Lower lobe of right lung (tissue), 2 donors: ENCODE data around the gene OSBPL7. TPM values are rescaled to one million over a fixed set of nuclear protein-coding genes. Genes with fewer than 3 reads are reported as not detected.

Source experiments
- ATAC-seq, 2 donors: fragments of 200-7000 bp; cut with Tn5 transposase; one replicate each; pipeline ENCODE4 v1.9.1; 2020 to 2022; ENCODE audit warnings: mild to moderate bottlenecking in 2 of 2, moderate library complexity in 2 of 2
- DNase-seq: peaks from one replicate; pipeline ENCODE4 v3.0.0-alpha.2; 2020
- H3K27ac ChIP-seq: fragments of 200-600 bp; one replicate; pipeline ENCODE4 v1.8.0; 2022
- H3K27me3 ChIP-seq: fragments of 200-600 bp; one replicate; pipeline ENCODE4 v1.8.0; 2022; ENCODE audit warnings: low read depth
- H3K36me3 ChIP-seq: fragments of 200-600 bp; one replicate; pipeline ENCODE4 v1.8.0; 2022; ENCODE audit warnings: mild to moderate bottlenecking
- H3K4me1 ChIP-seq: fragments of 200-600 bp; one replicate; pipeline ENCODE4 v1.8.0; 2022
- H3K4me3 ChIP-seq: fragments of 200-600 bp; one replicate; pipeline ENCODE4 v1.8.0; 2022; ENCODE audit warnings: mild to moderate bottlenecking
- H3K9me3 ChIP-seq: fragments of 200-600 bp; one replicate; pipeline ENCODE4 v1.8.0; 2022
- intact Hi-C: fragments of 100-400 bp; cut with DNase I; formaldehyde crosslinking; loops from one replicate; pipeline ENCODE4 v1.11.0; 2022
- total RNA-seq: library from RNA; stranded (reverse); fragmentation: NEBNext Ultra II Directional; extraction: Animal tissue kit (Norgen Biotek cat#: 25700); gene quantifications from one replicate; pipeline ENCODE4 v1.2.1, GENCODE V29; 2021
- TF ChIP-seq, protein P1 (sequence below): fragments of 200-600 bp; IDR thresholded peaks from one replicate; pipeline ENCODE4 v1.8.0; 2022; ENCODE audit warnings: antibody characterized with exemption, mild to moderate bottlenecking
- donor health status: DM: no; HTN: yes; CAD: no; lungs with severe emphysema.

The OSBPL7 gene
- total RNA-seq, 1 donor from 2014 or later, result 15.0 TPM

GRCh38 chr17:47815106-47815918, 6.3 kb downstream of the OSBPL7 start:
- H3K27me3 ChIP-seq, result no peaks in the 10 kb centered on the region
- DNase-seq (no peak), ATAC-seq (no peak)
- H3K4me3 ChIP-seq, result no peak overlapping the region
- H3K27ac ChIP-seq, result no peak overlapping the region
- TF ChIP-seq, protein P1, sequence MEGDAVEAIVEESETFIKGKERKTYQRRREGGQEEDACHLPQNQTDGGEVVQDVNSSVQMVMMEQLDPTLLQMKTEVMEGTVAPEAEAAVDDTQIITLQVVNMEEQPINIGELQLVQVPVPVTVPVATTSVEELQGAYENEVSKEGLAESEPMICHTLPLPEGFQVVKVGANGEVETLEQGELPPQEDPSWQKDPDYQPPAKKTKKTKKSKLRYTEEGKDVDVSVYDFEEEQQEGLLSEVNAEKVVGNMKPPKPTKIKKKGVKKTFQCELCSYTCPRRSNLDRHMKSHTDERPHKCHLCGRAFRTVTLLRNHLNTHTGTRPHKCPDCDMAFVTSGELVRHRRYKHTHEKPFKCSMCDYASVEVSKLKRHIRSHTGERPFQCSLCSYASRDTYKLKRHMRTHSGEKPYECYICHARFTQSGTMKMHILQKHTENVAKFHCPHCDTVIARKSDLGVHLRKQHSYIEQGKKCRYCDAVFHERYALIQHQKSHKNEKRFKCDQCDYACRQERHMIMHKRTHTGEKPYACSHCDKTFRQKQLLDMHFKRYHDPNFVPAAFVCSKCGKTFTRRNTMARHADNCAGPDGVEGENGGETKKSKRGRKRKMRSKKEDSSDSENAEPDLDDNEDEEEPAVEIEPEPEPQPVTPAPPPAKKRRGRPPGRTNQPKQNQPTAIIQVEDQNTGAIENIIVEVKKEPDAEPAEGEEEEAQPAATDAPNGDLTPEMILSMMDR, result no peak
- H3K4me1 ChIP-seq, result peaks cover 11% of the 10 kb centered on the region
- no peaks in the 10 kb centered on the region for H3K9me3 ChIP-seq
- intact Hi-C loops, result no loop called here
- H3K36me3 ChIP-seq, result peaks cover 86% of the 10 kb centered on the region

- TF ChIP-seq, protein P1, result no peak
- H3K4me1 ChIP-seq, result peaks cover 16% of the 10 kb centered on the region
These were observed 8.0 kb downstream of the OSBPL7 start for GRCh38 chr17:47813512-47814031.

GRCh38 chr17:47813077-47813476, 8.5 kb downstream of the OSBPL7 start:
- Histone ChIP-seq H3K9me3 (no peaks in the 10 kb centered on the region), H3K36me3 (peaks cover 93% of the 10 kb centered on the region), H3K4me1 (peaks cover 16% of the 10 kb centered on the region), H3K27me3 (no peaks in the 10 kb centered on the region), H3K4me3 (no peak overlapping the region), H3K27ac (no peak overlapping the region)
- ATAC-seq (no peak), DNase-seq (no peak)
- TF ChIP-seq, protein P1, result no peak
- intact Hi-C loops, result no loop called here

More at GRCh38 chr17:47813512-47814031, 8.0 kb downstream of the OSBPL7 start:
- H3K27ac ChIP-seq, result no peak overlapping the region
- H3K27me3 ChIP-seq, result no peaks in the 10 kb centered on the region
- no peak for DNase-seq
- ATAC-seq, result no peak
- H3K9me3 ChIP-seq, result no peaks in the 10 kb centered on the region
- intact Hi-C loops, result no loop called here
- no peak overlapping the region for H3K4me3 ChIP-seq
- peaks cover 93% of the 10 kb centered on the region for H3K36me3 ChIP-seq

- TF ChIP-seq, protein P1, result no peak
- peaks cover 93% of the 10 kb centered on the region for H3K36me3 ChIP-seq
- DNase-seq (no peak), ATAC-seq (no peak)
- no peaks in the 10 kb centered on the region for H3K27me3 ChIP-seq
- no peak overlapping the region for H3K4me3 ChIP-seq
- intact Hi-C loops, result no loop called here
- no peaks in the 10 kb centered on the region for H3K9me3 ChIP-seq
- H3K4me1 ChIP-seq, result peaks cover 16% of the 10 kb centered on the region
- no peak overlapping the region for H3K27ac ChIP-seq
These were observed 9.3 kb downstream of the OSBPL7 start for GRCh38 chr17:47812146-47812920.

DNA sequence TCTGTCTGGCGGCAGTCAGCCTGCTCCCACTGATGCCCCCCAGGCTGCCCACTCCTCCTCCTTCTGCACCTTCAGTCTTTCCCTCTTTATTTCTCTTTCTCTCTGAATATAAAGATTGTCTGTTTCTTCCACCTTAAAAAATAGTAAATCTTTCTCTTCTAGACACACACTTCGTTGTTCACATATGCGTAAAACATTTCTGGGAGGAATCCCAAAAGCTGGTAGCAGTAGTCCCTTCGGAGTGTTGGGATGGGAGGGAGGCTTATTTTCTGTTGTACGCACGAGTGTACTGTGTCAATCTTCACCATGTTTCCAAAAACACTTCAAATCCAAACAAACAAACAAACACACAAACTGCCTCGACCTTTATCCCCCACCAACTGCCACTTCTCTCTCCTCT, 9.9 kb downstream of the OSBPL7 start:
- TF ChIP-seq, protein P1, result no peak
- H3K36me3 ChIP-seq, result peaks cover 93% of the 10 kb centered on the region
- H3K27ac ChIP-seq, result no peak overlapping the region
- H3K9me3 ChIP-seq, result no peaks in the 10 kb centered on the region
- DNase-seq (no peak), ATAC-seq (no peak)
- no peaks in the 10 kb centered on the region for H3K27me3 ChIP-seq
- H3K4me3 ChIP-seq, result no peak overlapping the region
- intact Hi-C loops, result no loop called here
- peaks cover 16% of the 10 kb centered on the region for H3K4me1 ChIP-seq
